ENCODE results near the gene NOVA2. TPM values are rescaled to one million over a fixed set of nuclear protein-coding genes. Genes with fewer than 3 reads are reported as not detected.

Gene NOVA2, protein sequence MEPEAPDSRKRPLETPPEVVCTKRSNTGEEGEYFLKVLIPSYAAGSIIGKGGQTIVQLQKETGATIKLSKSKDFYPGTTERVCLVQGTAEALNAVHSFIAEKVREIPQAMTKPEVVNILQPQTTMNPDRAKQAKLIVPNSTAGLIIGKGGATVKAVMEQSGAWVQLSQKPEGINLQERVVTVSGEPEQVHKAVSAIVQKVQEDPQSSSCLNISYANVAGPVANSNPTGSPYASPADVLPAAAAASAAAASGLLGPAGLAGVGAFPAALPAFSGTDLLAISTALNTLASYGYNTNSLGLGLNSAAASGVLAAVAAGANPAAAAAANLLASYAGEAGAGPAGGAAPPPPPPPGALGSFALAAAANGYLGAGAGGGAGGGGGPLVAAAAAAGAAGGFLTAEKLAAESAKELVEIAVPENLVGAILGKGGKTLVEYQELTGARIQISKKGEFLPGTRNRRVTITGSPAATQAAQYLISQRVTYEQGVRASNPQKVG
- total RNA-seq = 1 to 10 TPM in 3 of 4 donors, under 1 TPM in 1; 0.68 to 9.2 (median 1.9) TPM

DNA sequence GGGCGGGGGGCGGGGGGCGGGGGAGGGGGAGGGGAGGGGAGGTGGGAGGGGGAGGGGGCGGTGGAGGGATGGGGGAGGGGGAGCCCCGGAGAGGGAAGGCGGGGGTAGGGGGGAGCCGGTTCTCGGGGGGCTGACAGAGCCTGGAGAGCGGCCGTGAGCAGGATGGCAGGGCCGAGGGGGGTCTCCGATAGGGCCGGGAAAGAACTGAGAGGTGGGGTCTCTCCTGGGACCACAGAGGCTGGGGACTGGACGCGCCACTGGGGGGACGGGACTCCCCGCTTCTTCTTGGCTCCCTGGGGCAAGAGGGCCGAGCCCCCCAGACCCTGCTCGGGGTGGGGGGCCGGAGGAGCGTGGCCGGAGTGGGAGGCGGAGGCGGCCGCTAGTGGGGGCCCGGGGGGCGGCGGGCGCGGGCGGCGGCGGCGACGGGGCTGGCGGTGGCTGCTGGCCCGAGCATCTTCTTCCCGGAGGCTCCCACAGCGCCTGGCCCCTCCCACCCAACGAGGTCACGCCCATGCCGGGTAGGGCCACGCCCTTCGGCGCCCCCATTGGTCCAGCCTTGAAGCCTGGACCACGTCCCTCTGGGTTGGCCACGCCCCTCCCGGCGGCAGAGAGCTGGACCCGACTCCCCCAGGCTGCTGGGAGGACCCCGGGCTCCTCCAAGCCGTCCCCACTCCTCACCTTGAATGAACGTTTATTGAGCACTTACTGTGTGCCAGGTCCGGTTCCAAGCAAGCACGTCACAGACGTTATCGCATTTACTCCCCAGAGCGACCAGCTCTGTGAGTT lies at the start of gene NOVA2:
Gene NOVA2, minus strand, starts transcription at position 313 of the 786 bp plus-strand sequence. CDS start 514 bp downstream, outside the sequence.
- TF ChIP-seq, protein P1, sequence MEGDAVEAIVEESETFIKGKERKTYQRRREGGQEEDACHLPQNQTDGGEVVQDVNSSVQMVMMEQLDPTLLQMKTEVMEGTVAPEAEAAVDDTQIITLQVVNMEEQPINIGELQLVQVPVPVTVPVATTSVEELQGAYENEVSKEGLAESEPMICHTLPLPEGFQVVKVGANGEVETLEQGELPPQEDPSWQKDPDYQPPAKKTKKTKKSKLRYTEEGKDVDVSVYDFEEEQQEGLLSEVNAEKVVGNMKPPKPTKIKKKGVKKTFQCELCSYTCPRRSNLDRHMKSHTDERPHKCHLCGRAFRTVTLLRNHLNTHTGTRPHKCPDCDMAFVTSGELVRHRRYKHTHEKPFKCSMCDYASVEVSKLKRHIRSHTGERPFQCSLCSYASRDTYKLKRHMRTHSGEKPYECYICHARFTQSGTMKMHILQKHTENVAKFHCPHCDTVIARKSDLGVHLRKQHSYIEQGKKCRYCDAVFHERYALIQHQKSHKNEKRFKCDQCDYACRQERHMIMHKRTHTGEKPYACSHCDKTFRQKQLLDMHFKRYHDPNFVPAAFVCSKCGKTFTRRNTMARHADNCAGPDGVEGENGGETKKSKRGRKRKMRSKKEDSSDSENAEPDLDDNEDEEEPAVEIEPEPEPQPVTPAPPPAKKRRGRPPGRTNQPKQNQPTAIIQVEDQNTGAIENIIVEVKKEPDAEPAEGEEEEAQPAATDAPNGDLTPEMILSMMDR (IDR thresholded peaks at IDR 0.05; ENCODE audit: low read depth) = no peak

DNA sequence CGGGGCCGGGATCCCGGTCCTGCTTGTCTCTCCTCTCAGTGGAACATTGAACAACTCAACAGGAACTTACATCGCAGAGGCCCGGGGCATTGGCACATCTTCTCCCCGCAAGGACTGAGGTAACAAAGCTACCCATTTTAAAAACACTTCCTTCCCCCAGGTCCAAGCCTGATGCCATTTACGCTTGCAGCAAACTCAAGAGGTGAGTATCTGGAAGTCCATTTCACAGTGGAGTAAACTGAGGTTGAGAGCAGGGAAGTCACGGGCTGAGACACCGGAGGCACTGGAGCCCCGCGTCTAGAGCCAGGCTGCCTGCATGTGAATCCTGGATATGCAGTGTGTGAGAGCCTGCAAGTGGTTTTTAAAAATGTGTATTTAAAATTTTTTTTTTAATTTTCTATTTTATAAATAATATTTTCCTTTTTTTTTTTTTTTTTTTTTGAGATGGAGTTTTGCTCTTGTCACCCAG lies 49.7 kb upstream of the NOVA2 start:
- TF ChIP-seq, protein P1 (IDR thresholded peaks at IDR 0.05; ENCODE audit: low read depth) = no peak

DNA sequence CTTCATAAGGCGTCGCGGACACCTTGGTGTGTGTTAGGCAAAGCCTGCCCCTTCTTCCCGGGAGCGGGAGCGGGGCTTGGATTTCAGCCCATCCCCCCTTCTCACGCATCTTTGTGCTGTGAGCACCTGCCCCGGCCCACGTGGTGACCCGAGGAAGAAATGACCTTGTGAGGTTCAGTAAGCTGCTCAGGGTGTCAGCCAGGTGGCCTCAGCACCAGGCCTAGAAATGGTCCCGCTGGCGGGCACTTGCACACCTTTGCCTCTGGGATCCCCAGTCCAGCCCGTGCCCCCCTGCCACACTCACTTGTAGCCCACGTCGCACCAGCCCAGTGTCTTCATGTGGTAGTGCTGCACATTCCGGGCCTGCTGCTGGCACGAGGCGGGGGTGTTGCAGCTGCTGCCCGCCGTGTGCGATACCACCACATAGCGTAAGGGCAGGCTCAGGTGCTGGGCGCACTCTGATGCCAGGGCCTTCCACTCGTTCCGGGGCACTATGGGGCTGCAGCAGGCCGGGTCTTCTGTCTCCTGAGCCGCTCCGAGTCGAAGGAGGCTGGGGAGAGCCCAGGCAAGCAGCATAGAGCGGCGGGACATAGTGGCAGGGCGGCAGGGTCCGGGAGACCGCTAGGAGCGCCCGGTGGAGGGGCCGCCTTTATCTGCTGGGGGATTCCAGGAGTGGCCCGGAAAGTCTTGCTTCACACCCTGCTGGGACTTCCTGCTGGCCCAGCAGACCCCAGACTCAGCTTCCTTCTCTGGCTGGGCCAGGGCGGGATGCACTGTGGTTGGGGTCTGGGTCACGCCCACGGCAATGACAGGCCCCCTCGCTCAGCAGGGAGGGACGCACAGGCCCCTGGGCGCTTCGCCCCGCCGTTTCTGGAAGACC lies 49.0 kb upstream of the NOVA2 start, which contains the start of gene PGLYRP1:
Gene PGLYRP1, minus strand, starts transcription at position 623 of the 880 bp plus-strand sequence. Its CDS starts 32 bp downstream, at position 591.
- TF ChIP-seq, protein P1 (IDR thresholded peaks at IDR 0.05; ENCODE audit: low read depth) = no peak

DNA sequence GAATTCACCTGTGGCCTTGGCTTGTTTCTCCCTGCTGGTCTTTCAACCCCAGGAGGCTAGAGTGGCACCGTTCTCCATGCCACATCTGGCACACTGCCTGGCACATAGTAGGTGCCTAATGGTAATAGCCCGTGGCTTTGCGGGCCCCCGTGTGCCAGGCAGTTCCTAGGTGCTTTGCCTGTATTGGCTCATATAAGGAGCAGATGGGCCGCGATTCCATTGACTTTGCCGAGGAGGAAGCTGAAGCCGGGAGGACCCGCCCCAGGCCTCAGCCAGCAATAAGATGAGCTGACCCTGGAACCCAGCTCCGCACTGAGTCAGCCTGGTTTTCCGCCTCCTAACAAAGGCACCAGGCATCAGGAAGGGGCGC lies 48.4 kb upstream of the NOVA2 start:
- TF ChIP-seq, protein P1 (IDR thresholded peaks at IDR 0.05; ENCODE audit: low read depth) = no peak

DNA sequence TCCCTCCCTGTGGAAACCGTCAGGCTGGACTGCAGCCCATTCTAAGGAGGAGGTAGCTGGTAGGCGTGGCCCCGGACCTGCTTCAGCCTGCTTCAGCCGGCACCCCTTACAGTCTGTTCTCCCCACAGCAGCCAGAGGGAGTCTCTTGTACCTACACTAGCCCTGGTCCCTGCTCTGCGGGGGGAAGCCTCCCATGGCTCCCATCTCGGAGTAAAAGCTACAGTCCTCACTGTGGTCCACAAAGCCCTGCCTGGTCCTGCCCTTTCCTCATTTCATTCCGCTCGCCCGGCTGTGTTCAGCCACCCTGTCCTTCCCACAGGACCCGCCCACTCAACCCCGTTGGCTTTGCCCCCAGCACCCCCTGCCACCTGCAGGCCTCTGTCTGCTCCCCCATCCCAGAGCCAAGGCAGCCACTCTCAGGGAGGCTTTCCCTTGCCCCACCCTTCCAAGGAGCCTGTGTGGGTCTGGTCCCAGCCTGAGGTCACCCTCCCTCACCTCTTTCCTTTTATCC lies 47.9 kb upstream of the NOVA2 start:
- TF ChIP-seq, protein P1 (IDR thresholded peaks at IDR 0.05; ENCODE audit: low read depth) = no peak

DNA sequence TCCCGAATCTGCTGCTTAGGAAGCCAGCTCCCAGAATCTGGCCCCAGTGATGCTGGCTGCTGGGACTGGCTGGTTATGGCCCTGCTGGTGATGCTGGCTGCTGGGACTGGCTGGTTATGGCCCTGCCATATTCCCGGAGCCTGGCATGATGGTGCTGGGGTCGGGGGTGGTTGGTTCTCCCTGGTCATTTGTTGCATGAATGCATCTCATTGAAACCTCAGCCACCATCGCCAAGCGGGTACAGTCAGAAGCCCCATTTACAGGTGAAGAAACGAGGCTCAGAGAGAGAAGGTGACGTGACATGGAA lies 47.1 kb upstream of the NOVA2 start:
- TF ChIP-seq, protein P1 (IDR thresholded peaks at IDR 0.05; ENCODE audit: low read depth) = no peak
